IPS-18c (cell line): ENCODE results near the gene PANX2.

Experiments
- H3K4me3 ChIP-seq: 2 replicates; pipeline ENCODE4 v1.7.0; 2013; ENCODE audit warnings: low read depth, mild to moderate bottlenecking, low read length, moderate library complexity; ENCODE audit not compliant: insufficient read depth
- H3K9me3 ChIP-seq: one replicate; pipeline ENCODE4 v1.6.1; 2013; ENCODE audit warnings: mild to moderate bottlenecking, low read length, moderate library complexity; ENCODE audit not compliant: control insufficient read depth, insufficient read depth

Gene PANX2

GRCh38 chr22:50177537-50178470 is 7.3 kb downstream of the PANX2 start:
- no peaks in the 10 kb centered on the region for H3K9me3 ChIP-seq
- no peak overlapping the region for H3K4me3 ChIP-seq

- Histone ChIP-seq H3K9me3 (no peaks in the 10 kb centered on the region), H3K4me3 (no peak overlapping the region)
These were observed 7.9 kb downstream of the PANX2 start for GRCh38 chr22:50178471-50178864.

GRCh38 chr22:50178871-50179869 is 8.6 kb downstream of the PANX2 start:
- Histone ChIP-seq H3K4me3 (no peak overlapping the region), H3K9me3 (no peaks in the 10 kb centered on the region)

- no peak overlapping the region for H3K4me3 ChIP-seq
These were observed 9.6 kb downstream of the PANX2 start for GRCh38 chr22:50179937-50180726.

GRCh38 chr22:50180727-50181521 is 10.4 kb downstream of the PANX2 start:
- no peaks in the 10 kb centered on the region for H3K9me3 ChIP-seq
- no peak overlapping the region for H3K4me3 ChIP-seq

More at GRCh38 chr22:50179937-50180726, 9.6 kb downstream of the PANX2 start:
- H3K9me3 ChIP-seq = no peaks in the 10 kb centered on the region

GRCh38 chr22:50182176-50183081 is 11.9 kb downstream of the PANX2 start:
- Histone ChIP-seq H3K9me3 (no peaks in the 10 kb centered on the region), H3K4me3 (no peak overlapping the region)

- no peaks in the 10 kb centered on the region for H3K9me3 ChIP-seq
- H3K4me3 ChIP-seq = no peak overlapping the region
These were observed 12.8 kb downstream of the PANX2 start for GRCh38 chr22:50183141-50183971.

GRCh38 chr22:50184004-50184901 is 13.7 kb downstream of the PANX2 start:
- Histone ChIP-seq H3K9me3 (no peaks in the 10 kb centered on the region), H3K4me3 (no peak overlapping the region)

GRCh38 chr22:50184902-50185374 is 14.4 kb downstream of the PANX2 start:
- Histone ChIP-seq H3K4me3 (peak overlapping the region; percentile 29; the same call in 1 of the 2 replicates), H3K9me3 (no peaks in the 10 kb centered on the region)

- Histone ChIP-seq H3K9me3 (no peaks in the 10 kb centered on the region), H3K4me3 (peak within 1 kb of the TSS; percentile 66)
These were observed 15.0 kb downstream of the PANX2 start, which contains the start of gene TRABD for GRCh38 chr22:50185375-50186087. Gene TRABD, plus strand, starts transcription at chr22:50185913. Its CDS starts 7,148 bp downstream, at chr22:50193061.

GRCh38 chr22:50186181-50186714 is 15.7 kb downstream of the PANX2 start:
- peak overlapping the region; percentile 66 for H3K4me3 ChIP-seq

GRCh38 chr22:50186761-50187523 is 16.4 kb downstream of the PANX2 start:
- H3K9me3 ChIP-seq = no peaks in the 10 kb centered on the region
- peak overlapping the region; percentile 66 for H3K4me3 ChIP-seq

More at GRCh38 chr22:50186181-50186714, 15.7 kb downstream of the PANX2 start:
- H3K9me3 ChIP-seq = no peaks in the 10 kb centered on the region
